ENCODE measurements around the gene RSU1.
A peak's percentile ranks its signal among the peaks of the same experiment; 100 is the strongest.

The RSU1 gene

DNA sequence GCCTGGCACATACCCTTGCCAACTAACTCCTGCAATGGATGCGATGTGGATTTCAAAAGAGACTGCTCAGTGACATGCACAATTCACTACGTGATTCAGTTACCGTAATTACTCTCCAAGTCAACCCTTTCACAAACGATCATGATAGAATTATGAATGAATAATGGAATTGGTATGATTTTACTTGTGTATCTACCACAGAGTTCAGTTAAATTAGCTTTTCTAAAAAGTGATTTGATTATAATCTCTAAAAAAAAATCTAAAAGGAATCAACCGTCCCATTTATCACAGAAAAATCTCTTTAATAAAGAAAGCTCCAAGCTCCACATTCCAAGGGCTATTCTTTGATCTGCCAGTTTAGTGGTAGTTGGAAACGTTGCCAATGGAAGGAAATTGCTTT lies 30.4 kb upstream of the RSU1 start:
- Histone ChIP-seq H2AFZ (ENCODE audit: low read depth, low read length) (no peak overlapping the region), H3K4me3 (ENCODE audit: low read length) (no peak overlapping the region), H3K9me3 (ENCODE audit: insufficient read depth, low read length) (no peaks in the 10 kb centered on the region), H3K9ac (ENCODE audit: low read length) (no peak overlapping the region), H3K27ac (ENCODE audit: low read length) (no peak overlapping the region), H3K36me3 (replicated peaks; ENCODE audit: low read depth, low read length) (no peaks in the 10 kb centered on the region), H3K79me2 (ENCODE audit: low read length) (no peaks in the 10 kb centered on the region), H3K27me3 (ENCODE audit: low read depth, low read length) (no peaks in the 10 kb centered on the region), H4K20me1 (ENCODE audit: insufficient read depth, low read length) (no peaks in the 10 kb centered on the region), H3K4me2 (ENCODE audit: low read length) (no peak overlapping the region), H3K4me1 (ENCODE audit: low read length) (no peaks in the 10 kb centered on the region)
- TF ChIP-seq EZH2phosphoT487 (IDR thresholded peaks at IDR 0.05; ENCODE audit: low read depth), result no peak
- TF ChIP-seq, protein P1, sequence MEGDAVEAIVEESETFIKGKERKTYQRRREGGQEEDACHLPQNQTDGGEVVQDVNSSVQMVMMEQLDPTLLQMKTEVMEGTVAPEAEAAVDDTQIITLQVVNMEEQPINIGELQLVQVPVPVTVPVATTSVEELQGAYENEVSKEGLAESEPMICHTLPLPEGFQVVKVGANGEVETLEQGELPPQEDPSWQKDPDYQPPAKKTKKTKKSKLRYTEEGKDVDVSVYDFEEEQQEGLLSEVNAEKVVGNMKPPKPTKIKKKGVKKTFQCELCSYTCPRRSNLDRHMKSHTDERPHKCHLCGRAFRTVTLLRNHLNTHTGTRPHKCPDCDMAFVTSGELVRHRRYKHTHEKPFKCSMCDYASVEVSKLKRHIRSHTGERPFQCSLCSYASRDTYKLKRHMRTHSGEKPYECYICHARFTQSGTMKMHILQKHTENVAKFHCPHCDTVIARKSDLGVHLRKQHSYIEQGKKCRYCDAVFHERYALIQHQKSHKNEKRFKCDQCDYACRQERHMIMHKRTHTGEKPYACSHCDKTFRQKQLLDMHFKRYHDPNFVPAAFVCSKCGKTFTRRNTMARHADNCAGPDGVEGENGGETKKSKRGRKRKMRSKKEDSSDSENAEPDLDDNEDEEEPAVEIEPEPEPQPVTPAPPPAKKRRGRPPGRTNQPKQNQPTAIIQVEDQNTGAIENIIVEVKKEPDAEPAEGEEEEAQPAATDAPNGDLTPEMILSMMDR (IDR thresholded peaks at IDR 0.05; ENCODE audit: low read depth, low read length), result no peak

DNA sequence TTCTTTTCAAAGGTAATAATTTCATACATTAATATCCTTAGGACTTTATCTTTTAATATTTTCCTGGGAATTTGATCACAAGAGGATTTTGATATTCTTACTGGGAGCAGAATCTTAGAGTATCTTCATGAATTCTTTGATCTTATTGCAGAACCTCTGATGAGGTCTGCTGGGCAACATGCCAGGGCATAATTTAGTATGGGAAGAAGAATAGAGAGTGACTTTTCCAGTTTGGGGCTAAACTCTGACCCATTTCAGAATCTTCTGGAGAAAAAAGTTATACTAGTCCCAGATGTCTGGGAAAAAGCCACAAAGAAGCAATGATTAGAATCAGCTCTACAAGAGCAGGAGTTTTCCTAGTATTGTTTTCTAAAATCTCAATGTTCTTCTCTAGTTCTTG lies 28.0 kb upstream of the RSU1 start:
- H3K36me3 ChIP-seq (replicated peaks; ENCODE audit: low read depth, low read length), result no peaks in the 10 kb centered on the region
- H3K27ac ChIP-seq (ENCODE audit: low read length), result no peak overlapping the region
- H3K4me1 ChIP-seq (ENCODE audit: low read length), result no peaks in the 10 kb centered on the region
- H3K9ac ChIP-seq (ENCODE audit: low read length), result no peak overlapping the region
- no peak overlapping the region for H3K4me3 ChIP-seq (ENCODE audit: low read length)
- no peaks in the 10 kb centered on the region for H3K9me3 ChIP-seq (ENCODE audit: insufficient read depth, low read length)
- no peaks in the 10 kb centered on the region for H3K27me3 ChIP-seq (ENCODE audit: low read depth, low read length)
- H3K4me2 ChIP-seq (ENCODE audit: low read length), result no peak overlapping the region
- no peaks in the 10 kb centered on the region for H3K79me2 ChIP-seq (ENCODE audit: low read length)
- TF ChIP-seq, protein P1 (IDR thresholded peaks at IDR 0.05; ENCODE audit: low read depth, low read length), result no peak
- TF ChIP-seq EZH2phosphoT487 (IDR thresholded peaks at IDR 0.05; ENCODE audit: low read depth), result no peak
- H2AFZ ChIP-seq (ENCODE audit: low read depth, low read length), result no peak overlapping the region
- no peaks in the 10 kb centered on the region for H4K20me1 ChIP-seq (ENCODE audit: insufficient read depth, low read length)

DNA sequence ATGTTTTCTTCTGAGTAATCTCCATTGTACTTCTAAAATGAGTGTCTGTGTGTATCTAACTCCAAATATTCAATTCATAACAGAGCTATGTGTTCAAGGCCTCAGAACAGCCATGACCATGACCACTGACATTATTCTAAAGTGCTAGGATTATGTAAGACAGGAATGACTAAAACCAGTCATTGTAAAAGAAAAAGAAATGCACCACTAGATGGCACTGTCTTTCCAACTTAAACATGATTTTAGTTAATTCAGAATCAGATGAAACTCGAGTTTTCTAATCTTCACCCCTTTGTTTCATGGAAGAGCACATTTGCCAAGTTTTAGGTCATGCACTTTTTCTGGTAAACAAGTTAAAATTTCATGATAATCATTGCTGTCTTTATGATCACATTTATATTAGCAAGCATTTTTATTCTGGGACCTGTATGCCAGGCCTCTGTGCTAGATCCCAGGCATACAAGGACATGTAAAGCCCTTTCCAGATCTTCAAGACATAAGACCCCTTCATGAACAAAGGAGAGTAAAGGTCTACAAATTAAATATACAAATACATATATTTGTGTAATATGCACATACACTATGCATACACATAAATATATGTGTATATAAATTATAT lies 26.1 kb upstream of the RSU1 start:
- H3K9me3 ChIP-seq (ENCODE audit: insufficient read depth, low read length), result no peaks in the 10 kb centered on the region
- H3K4me3 ChIP-seq (ENCODE audit: low read length), result no peak overlapping the region
- H3K4me1 ChIP-seq (ENCODE audit: low read length), result no peaks in the 10 kb centered on the region
- no peak overlapping the region for H3K27ac ChIP-seq (ENCODE audit: low read length)
- no peak overlapping the region for H2AFZ ChIP-seq (ENCODE audit: low read depth, low read length)
- TF ChIP-seq, protein P1 (IDR thresholded peaks at IDR 0.05; ENCODE audit: low read depth, low read length), result peak; percentile 56
- TF ChIP-seq EZH2phosphoT487 (IDR thresholded peaks at IDR 0.05; ENCODE audit: low read depth), result no peak
- H3K36me3 ChIP-seq (replicated peaks; ENCODE audit: low read depth, low read length), result no peaks in the 10 kb centered on the region
- H4K20me1 ChIP-seq (ENCODE audit: insufficient read depth, low read length), result no peaks in the 10 kb centered on the region
- H3K4me2 ChIP-seq (ENCODE audit: low read length), result no peak overlapping the region
- no peaks in the 10 kb centered on the region for H3K27me3 ChIP-seq (ENCODE audit: low read depth, low read length)
- no peak overlapping the region for H3K9ac ChIP-seq (ENCODE audit: low read length)
- no peaks in the 10 kb centered on the region for H3K79me2 ChIP-seq (ENCODE audit: low read length)

DNA sequence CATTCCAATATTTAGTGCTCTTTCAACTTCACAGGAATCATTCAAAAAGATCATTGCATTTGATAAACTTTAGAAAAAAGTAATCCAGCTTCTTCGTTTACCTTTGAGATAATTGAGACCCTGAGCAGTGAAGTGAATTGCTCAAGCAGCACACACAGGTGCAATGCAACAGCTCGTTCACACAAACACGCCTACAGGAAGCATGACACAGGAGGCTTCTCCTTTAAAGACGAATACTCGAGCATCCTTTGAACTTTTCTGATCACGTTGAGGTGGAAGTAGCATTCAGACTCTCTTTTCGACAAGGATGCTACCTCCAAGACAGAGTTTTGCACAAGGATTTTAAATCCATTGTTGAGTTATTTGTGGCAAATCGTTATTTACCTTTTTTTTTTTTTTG lies 18.0 kb upstream of the RSU1 start:
- TF ChIP-seq, protein P1 (IDR thresholded peaks at IDR 0.05; ENCODE audit: low read depth, low read length), result no peak
- no peak for TF ChIP-seq EZH2phosphoT487 (IDR thresholded peaks at IDR 0.05; ENCODE audit: low read depth)
- H4K20me1 ChIP-seq (ENCODE audit: insufficient read depth, low read length), result no peaks in the 10 kb centered on the region
- no peak overlapping the region for H3K4me2 ChIP-seq (ENCODE audit: low read length)
- no peak overlapping the region for H3K9ac ChIP-seq (ENCODE audit: low read length)
- no peak overlapping the region for H2AFZ ChIP-seq (ENCODE audit: low read depth, low read length)
- H3K36me3 ChIP-seq (replicated peaks; ENCODE audit: low read depth, low read length), result no peaks in the 10 kb centered on the region
- H3K9me3 ChIP-seq (ENCODE audit: insufficient read depth, low read length), result no peaks in the 10 kb centered on the region
- no peaks in the 10 kb centered on the region for H3K27me3 ChIP-seq (ENCODE audit: low read depth, low read length)
- no peak overlapping the region for H3K27ac ChIP-seq (ENCODE audit: low read length)
- no peaks in the 10 kb centered on the region for H3K79me2 ChIP-seq (ENCODE audit: low read length)
- no peak overlapping the region for H3K4me3 ChIP-seq (ENCODE audit: low read length)
- H3K4me1 ChIP-seq (ENCODE audit: low read length), result no peaks in the 10 kb centered on the region
